Activated CD8-positive, alpha-beta T cell treated with anti-CD3 and anti-CD28 coated beads, Interleukin-2, amount 10 ng/mL, durations not matched to agents 7 days and 5 days (primary cell): Measurements from ENCODE around the gene JPH2. TPM values are rescaled to one million over a fixed set of nuclear protein-coding genes. Genes with fewer than 3 reads are reported as not detected.
A peak's percentile ranks its signal among the peaks of the same experiment; 100 is the strongest.

Experiments used
- ATAC-seq: fragments of 150-1000 bp; cut with Tn5 transposase; one replicate; pipeline ENCODE4 v1.10.0; 2021; ENCODE audit warnings: moderate library complexity
- CTCF ChIA-PET: fragments of 350-600 bp; sonication (Branson Sonifier 250); formaldehyde crosslinking; loops from one replicate; lab custom pipeline; 2021; ENCODE audit warnings: antibody characterized with exemption; lab: Charles Lee
- POLR2A ChIA-PET: fragments of 350-600 bp; sonication (Branson Sonifier 250); formaldehyde crosslinking; loops from one replicate; lab custom pipeline; 2021; ENCODE audit warnings: antibody characterized with exemption; lab: Charles Lee
- DNase-seq: peaks from one replicate; pipeline ENCODE4 v3.0.0-alpha.2; 2020
- H3K27ac Mint-ChIP-seq: one replicate; pipeline ENCODE4 v1.8.0; 2021; ENCODE audit warnings: mild to moderate bottlenecking, mixed read lengths
- H3K27me3 Mint-ChIP-seq: one replicate; pipeline ENCODE4 v1.8.0; 2021; ENCODE audit warnings: low read depth, mixed read lengths
- H3K36me3 Mint-ChIP-seq: one replicate; pipeline ENCODE4 v1.8.0; 2021; ENCODE audit warnings: low read depth, mixed read lengths
- H3K4me1 Mint-ChIP-seq: one replicate; pipeline ENCODE4 v1.8.0; 2021; ENCODE audit warnings: low read depth, mixed read lengths
- H3K4me3 Mint-ChIP-seq: one replicate; pipeline ENCODE4 v1.8.0; 2021; ENCODE audit warnings: mild to moderate bottlenecking, mixed read lengths
- H3K9me3 Mint-ChIP-seq: one replicate; pipeline ENCODE4 v1.8.0; 2022; ENCODE audit warnings: mixed read lengths; ENCODE audit not compliant: insufficient read depth
- total RNA-seq, 2 experiments: library from RNA; stranded (reverse); gene quantifications; one replicate each; pipeline ENCODE4 v1.2.3, GENCODE V29; 2021

JPH2 gene
- total RNA-seq, 2 experiments from 2014 or later: 0.10 TPM; not detected in 1

GRCh38 chr20:44106615-44107014 is 80.4 kb downstream of the JPH2 start:
- H3K4me1 Mint-ChIP-seq: no peaks in the 10 kb centered on the region
- ChIA-PET POLR2A (no interaction called here), CTCF (interaction anchor here (2.1 kb wide), 1 partner anchor 11 kb away, joined by 15 read pairs; no protein-coding TSS in a partner anchor)
- no peak overlapping the region for H3K27ac Mint-ChIP-seq
- peaks cover 45% of the 10 kb centered on the region for H3K27me3 Mint-ChIP-seq
- no peak overlapping the region for H3K4me3 Mint-ChIP-seq
- peaks cover 17% of the 10 kb centered on the region for H3K9me3 Mint-ChIP-seq
- peaks cover 5% of the 10 kb centered on the region for H3K36me3 Mint-ChIP-seq
- ATAC-seq (no peak), DNase-seq (no peak)

- no peak for ATAC-seq
- no peak overlapping the region for H3K27ac Mint-ChIP-seq
Measured at GRCh38 chr20:44104798-44105517, 82.0 kb downstream of the JPH2 start.

GRCh38 chr20:44102582-44102981 is 84.4 kb downstream of the JPH2 start:
- Mint-ChIP-seq H3K36me3 (peaks cover 2% of the 10 kb centered on the region), H3K27me3 (peaks cover 58% of the 10 kb centered on the region), H3K4me1 (no peaks in the 10 kb centered on the region), H3K9me3 (peaks cover 8% of the 10 kb centered on the region), H3K4me3 (no peak overlapping the region), H3K27ac (no peak overlapping the region)
- ChIA-PET CTCF (interaction anchor here (1.3 kb wide), 1 partner anchor 87 kb away, joined by 3 read pairs; no protein-coding TSS in a partner anchor), POLR2A (no interaction called here)
- no peak for ATAC-seq
- DNase-seq: no peak

More at GRCh38 chr20:44104798-44105517, 82.0 kb downstream of the JPH2 start:
- DNase-seq: no peak
- Mint-ChIP-seq H3K9me3 (peaks cover 17% of the 10 kb centered on the region), H3K4me3 (no peak overlapping the region), H3K27me3 (peaks cover 59% of the 10 kb centered on the region), H3K4me1 (no peaks in the 10 kb centered on the region), H3K36me3 (peaks cover 5% of the 10 kb centered on the region)
- POLR2A ChIA-PET: no interaction called here
- CTCF ChIA-PET: no interaction called here

- H3K36me3 Mint-ChIP-seq: no peaks in the 10 kb centered on the region
- H3K9me3 Mint-ChIP-seq: no peaks in the 10 kb centered on the region
- peaks cover 43% of the 10 kb centered on the region for H3K27me3 Mint-ChIP-seq
- CTCF ChIA-PET: interaction anchor here (1.0 kb wide), 1 partner anchor 18 kb away, joined by 3 read pairs; no protein-coding TSS in a partner anchor
- H3K4me3 Mint-ChIP-seq: no peak overlapping the region
- POLR2A ChIA-PET: no interaction called here
- ATAC-seq: no peak
- H3K27ac Mint-ChIP-seq: no peak overlapping the region
- H3K4me1 Mint-ChIP-seq: no peaks in the 10 kb centered on the region
- DNase-seq: no peak
Measured at GRCh38 chr20:44099832-44100231, 87.2 kb downstream of the JPH2 start.

- no peaks in the 10 kb centered on the region for H3K36me3 Mint-ChIP-seq
- ATAC-seq (no peak), DNase-seq (no peak)
- H3K4me1 Mint-ChIP-seq: no peaks in the 10 kb centered on the region
- H3K4me3 Mint-ChIP-seq: no peak overlapping the region
- H3K27me3 Mint-ChIP-seq: peaks cover 41% of the 10 kb centered on the region
- CTCF ChIA-PET: interaction anchor here (0.8 to 1.0 kb wide), 2 partner anchors 91 to 562 kb away, joined by 3 read pairs; no protein-coding TSS in a partner anchor
- H3K9me3 Mint-ChIP-seq: no peaks in the 10 kb centered on the region
- POLR2A ChIA-PET: no interaction called here
- no peak overlapping the region for H3K27ac Mint-ChIP-seq
Measured at GRCh38 chr20:44098657-44099056, 88.3 kb downstream of the JPH2 start.

GRCh38 chr20:44098256-44098630 is 88.7 kb downstream of the JPH2 start:
- H3K27ac Mint-ChIP-seq: no peak overlapping the region
- no peak for ATAC-seq
- H3K4me3 Mint-ChIP-seq: no peak overlapping the region
- DNase-seq: no peak
- no peaks in the 10 kb centered on the region for H3K36me3 Mint-ChIP-seq
- ChIA-PET POLR2A (no interaction called here), CTCF (interaction anchor here (1.0 kb wide), 1 partner anchor 92 kb away, joined by 3 read pairs; no protein-coding TSS in a partner anchor)
- peaks cover 37% of the 10 kb centered on the region for H3K27me3 Mint-ChIP-seq
- H3K9me3 Mint-ChIP-seq: no peaks in the 10 kb centered on the region
- H3K4me1 Mint-ChIP-seq: no peaks in the 10 kb centered on the region

- ATAC-seq (no peak), DNase-seq (no peak)
- Mint-ChIP-seq H3K27ac (no peak overlapping the region), H3K4me3 (no peak overlapping the region), H3K4me1 (peaks cover 2% of the 10 kb centered on the region), H3K9me3 (no peaks in the 10 kb centered on the region), H3K27me3 (peaks cover 36% of the 10 kb centered on the region), H3K36me3 (no peaks in the 10 kb centered on the region)
- POLR2A ChIA-PET: no interaction called here
- CTCF ChIA-PET: no interaction called here
Measured at GRCh38 chr20:44097521-44098255, 89.3 kb downstream of the JPH2 start.

GRCh38 chr20:44095831-44096230 is 91.2 kb downstream of the JPH2 start:
- ChIA-PET POLR2A (interaction anchor here (0.5 kb wide), 1 partner anchor 88 kb away, joined by 3 read pairs; no protein-coding TSS in a partner anchor), CTCF (interaction anchor here (0.9 to 2.8 kb wide), 3 partner anchors 21 to 647 kb away, joined by 3 to 13 read pairs (median 8); no protein-coding TSS in a partner anchor)
- peaks cover 8% of the 10 kb centered on the region for H3K4me1 Mint-ChIP-seq
- H3K9me3 Mint-ChIP-seq: no peaks in the 10 kb centered on the region
- H3K27me3 Mint-ChIP-seq: peaks cover 23% of the 10 kb centered on the region
- no peak for ATAC-seq
- no peak overlapping the region for H3K4me3 Mint-ChIP-seq
- H3K27ac Mint-ChIP-seq: no peak overlapping the region
- no peaks in the 10 kb centered on the region for H3K36me3 Mint-ChIP-seq
- no peak for DNase-seq

- ATAC-seq (no peak), DNase-seq (no peak)
- Mint-ChIP-seq H3K9me3 (no peaks in the 10 kb centered on the region), H3K36me3 (no peaks in the 10 kb centered on the region), H3K4me1 (peaks cover 9% of the 10 kb centered on the region), H3K4me3 (no peak overlapping the region), H3K27ac (no peak overlapping the region), H3K27me3 (peaks cover 23% of the 10 kb centered on the region)
- POLR2A ChIA-PET: no interaction called here
- CTCF ChIA-PET: interaction anchor here (1.5 to 1.6 kb wide), 2 partner anchors 36 to 342 kb away, joined by 4 to 5 read pairs; no protein-coding TSS in a partner anchor
Measured at GRCh38 chr20:44093249-44093582, 93.8 kb downstream of the JPH2 start.

GRCh38 chr20:44092551-44093248 is 94.3 kb downstream of the JPH2 start:
- Mint-ChIP-seq H3K27me3 (peaks cover 25% of the 10 kb centered on the region), H3K36me3 (no peaks in the 10 kb centered on the region), H3K9me3 (no peaks in the 10 kb centered on the region), H3K4me1 (peaks cover 9% of the 10 kb centered on the region), H3K4me3 (no peak overlapping the region), H3K27ac (no peak overlapping the region)
- CTCF ChIA-PET: interaction anchor here (0.9 to 1.8 kb wide), 6 partner anchors 16 to 554 kb away, joined by 3 to 7 read pairs (median 4); no protein-coding TSS in a partner anchor
- peak; percentile 60 for DNase-seq
- POLR2A ChIA-PET: no interaction called here
- no peak for ATAC-seq

GRCh38 chr20:44091026-44091425 is 96.0 kb downstream of the JPH2 start:
- DNase-seq (no peak), ATAC-seq (no peak)
- Mint-ChIP-seq H3K4me1 (peaks cover 9% of the 10 kb centered on the region), H3K27me3 (peaks cover 36% of the 10 kb centered on the region), H3K27ac (no peak overlapping the region), H3K9me3 (no peaks in the 10 kb centered on the region), H3K4me3 (no peak overlapping the region), H3K36me3 (no peaks in the 10 kb centered on the region)
- ChIA-PET POLR2A (interaction anchor here (0.6 kb wide), 1 partner anchor 1749 kb away, joined by 3 read pairs; no protein-coding TSS in a partner anchor), CTCF (interaction anchor here (1.2 to 2.8 kb wide), 5 partner anchors 11 to 642 kb away, joined by 3 to 8 read pairs (median 5); no protein-coding TSS in a partner anchor)
